ENCODE measurements around the gene ELP5. TPM values are rescaled to one million over a fixed set of nuclear protein-coding genes. Genes with fewer than 3 reads are reported as not detected.

ELP5 gene
- total RNA-seq, 1 experiment from 2014 or later: 46.7 TPM

- DNase-seq (ENCODE audit: low spot score): no peak
Measured at GRCh38 chr17:7254511-7254910, 2.5 kb downstream of the ELP5 start.

- DNase-seq (ENCODE audit: low spot score): no peak
Measured at GRCh38 chr17:7256766-7257456, 4.9 kb downstream of the ELP5 start.

GRCh38 chr17:7258731-7259554 lies 6.9 kb downstream of the ELP5 start:
- DNase-seq (ENCODE audit: low spot score): peak; percentile 74

GRCh38 chr17:7259555-7259889 lies 7.5 kb downstream of the ELP5 start:
- DNase-seq (ENCODE audit: low spot score): no peak

GRCh38 chr17:7260151-7260550 lies 8.1 kb downstream of the ELP5 start:
- no peak for DNase-seq (ENCODE audit: low spot score)

- peak; percentile 73 for DNase-seq (ENCODE audit: low spot score)
Measured at GRCh38 chr17:7260651-7261378, 8.8 kb downstream of the ELP5 start.

GRCh38 chr17:7261379-7262191 lies 9.6 kb downstream of the ELP5 start:
- no peak for DNase-seq (ENCODE audit: low spot score)

- DNase-seq (ENCODE audit: low spot score): peak; percentile 92
Measured at GRCh38 chr17:7262192-7262934, 10.3 kb downstream of the ELP5 start, which contains the start of gene CLDN7. Gene CLDN7 (minus strand): TSS chr17:7262478. CDS start chr17:7262043, 435 bp downstream.

GRCh38 chr17:7262935-7263800 lies 11.2 kb downstream of the ELP5 start:
- peak; percentile 85 for DNase-seq (ENCODE audit: low spot score)

- DNase-seq (ENCODE audit: low spot score): no peak
Measured at GRCh38 chr17:7263801-7264078, 11.7 kb downstream of the ELP5 start.

- DNase-seq (ENCODE audit: low spot score): no peak
Measured at GRCh38 chr17:7266784-7267183, 14.8 kb downstream of the ELP5 start.

- no peak for DNase-seq (ENCODE audit: low spot score)
Measured at GRCh38 chr17:7279448-7279847, 27.4 kb downstream of the ELP5 start.

- DNase-seq (ENCODE audit: low spot score): peak; percentile 88
Measured at GRCh38 chr17:7280519-7281073, 28.6 kb downstream of the ELP5 start.

- peak; percentile 93 for DNase-seq (ENCODE audit: low spot score)
Measured at GRCh38 chr17:7281074-7281952, 29.3 kb downstream of the ELP5 start, which contains the start of gene SLC2A4. Gene SLC2A4 (plus strand): TSS chr17:7281718. CDS start chr17:7281935, 217 bp downstream.

- DNase-seq (ENCODE audit: low spot score): no peak
Measured at GRCh38 chr17:7281953-7282751, 30.1 kb downstream of the ELP5 start.

GRCh38 chr17:7282752-7283321 lies 30.8 kb downstream of the ELP5 start:
- no peak for DNase-seq (ENCODE audit: low spot score)

- no peak for DNase-seq (ENCODE audit: low spot score)
Measured at GRCh38 chr17:7283471-7284216, 31.6 kb downstream of the ELP5 start.
